ENCODE results near the gene FXYD3.

FXYD3 gene

GRCh38 chr19:35090506-35091214 lies 25.0 kb upstream of the FXYD3 start:
- DNase-seq (ENCODE audit: low read depth), result no peak
- no peak overlapping the region for H3K4me3 ChIP-seq (ENCODE audit: low read depth, low read length)
- TF ChIP-seq CTCF (IDR thresholded peaks at IDR 0.05; ENCODE audit: low read depth, low read length, missing control alignments), result peak; percentile 73

DNA sequence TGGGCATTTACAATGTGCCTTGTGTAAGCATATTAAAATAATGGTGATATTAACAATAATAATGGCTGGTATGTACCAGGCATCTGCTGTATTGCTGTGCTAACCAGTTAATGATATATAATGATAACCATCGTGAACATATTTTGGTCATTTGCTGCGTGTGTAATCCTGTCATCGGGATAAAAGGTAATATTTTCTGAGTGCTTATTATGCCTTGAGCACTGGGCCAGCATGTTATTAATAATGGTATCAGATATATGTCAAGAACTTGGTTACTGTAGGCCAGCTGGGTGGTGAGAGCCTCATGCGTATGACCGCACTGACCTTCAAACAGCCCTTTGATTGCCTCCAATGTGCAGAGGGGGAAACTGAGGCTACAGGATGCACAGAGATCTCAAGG lies 22.2 kb upstream of the FXYD3 start:
- no peak for DNase-seq (ENCODE audit: low read depth)
- TF ChIP-seq CTCF (IDR thresholded peaks at IDR 0.05; ENCODE audit: low read depth, low read length, missing control alignments), result no peak
- no peak overlapping the region for H3K4me3 ChIP-seq (ENCODE audit: low read depth, low read length)

DNA sequence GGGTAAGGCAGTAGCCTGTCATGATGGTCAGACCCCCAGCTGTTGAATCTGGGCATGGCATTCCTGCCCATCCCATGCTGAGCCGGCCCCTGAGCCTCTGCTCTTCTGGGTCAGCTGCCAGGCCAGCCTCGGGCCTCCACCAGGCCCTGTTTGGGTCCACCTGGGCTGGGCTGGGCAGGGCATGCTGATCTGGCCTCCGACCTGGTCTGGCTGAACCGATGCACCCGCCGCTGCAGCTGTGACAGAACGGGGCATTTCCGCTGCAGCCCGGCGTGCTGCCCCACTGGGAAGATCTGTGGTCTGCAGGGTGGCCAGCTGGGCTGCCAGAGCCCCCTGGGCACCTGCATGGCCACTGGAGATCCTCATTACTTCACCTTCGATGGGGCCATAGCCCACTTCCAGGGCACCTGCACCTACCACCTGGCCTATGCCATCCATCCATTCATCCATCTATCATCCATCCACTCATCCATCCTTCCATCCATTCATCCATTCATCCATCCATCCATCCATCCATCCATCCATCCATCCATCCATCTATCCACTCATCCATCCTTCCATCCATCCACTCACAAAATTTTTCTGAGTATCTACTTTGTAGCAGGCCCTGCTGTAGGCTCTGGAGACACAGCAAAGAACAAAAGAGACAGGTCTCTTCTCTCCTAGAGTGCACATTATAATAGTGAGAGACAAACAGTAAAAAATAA lies 21.5 kb upstream of the FXYD3 start:
- TF ChIP-seq CTCF (IDR thresholded peaks at IDR 0.05; ENCODE audit: low read depth, low read length, missing control alignments), result no peak
- no peak for DNase-seq (ENCODE audit: low read depth)
- H3K4me3 ChIP-seq (ENCODE audit: low read depth, low read length), result no peak overlapping the region

GRCh38 chr19:35094656-35095055 lies 21.0 kb upstream of the FXYD3 start:
- no peak for DNase-seq (ENCODE audit: low read depth)
- no peak for TF ChIP-seq CTCF (IDR thresholded peaks at IDR 0.05; ENCODE audit: low read depth, low read length, missing control alignments)
- no peak overlapping the region for H3K4me3 ChIP-seq (ENCODE audit: low read depth, low read length)

- H3K4me3 ChIP-seq (ENCODE audit: low read depth, low read length), result no peak overlapping the region
- DNase-seq (ENCODE audit: low read depth), result no peak
- TF ChIP-seq CTCF (IDR thresholded peaks at IDR 0.05; ENCODE audit: low read depth, low read length, missing control alignments), result no peak
These were observed 19.8 kb upstream of the FXYD3 start for GRCh38 chr19:35095667-35096368.

GRCh38 chr19:35098413-35099049 lies 17.1 kb upstream of the FXYD3 start:
- TF ChIP-seq CTCF (IDR thresholded peaks at IDR 0.05; ENCODE audit: low read depth, low read length, missing control alignments), result no peak
- DNase-seq (ENCODE audit: low read depth), result no peak
- H3K4me3 ChIP-seq (ENCODE audit: low read depth, low read length), result no peak overlapping the region

Data from GM12864 (cell line).